Measurements from ENCODE around the gene PRR18.

DNA sequence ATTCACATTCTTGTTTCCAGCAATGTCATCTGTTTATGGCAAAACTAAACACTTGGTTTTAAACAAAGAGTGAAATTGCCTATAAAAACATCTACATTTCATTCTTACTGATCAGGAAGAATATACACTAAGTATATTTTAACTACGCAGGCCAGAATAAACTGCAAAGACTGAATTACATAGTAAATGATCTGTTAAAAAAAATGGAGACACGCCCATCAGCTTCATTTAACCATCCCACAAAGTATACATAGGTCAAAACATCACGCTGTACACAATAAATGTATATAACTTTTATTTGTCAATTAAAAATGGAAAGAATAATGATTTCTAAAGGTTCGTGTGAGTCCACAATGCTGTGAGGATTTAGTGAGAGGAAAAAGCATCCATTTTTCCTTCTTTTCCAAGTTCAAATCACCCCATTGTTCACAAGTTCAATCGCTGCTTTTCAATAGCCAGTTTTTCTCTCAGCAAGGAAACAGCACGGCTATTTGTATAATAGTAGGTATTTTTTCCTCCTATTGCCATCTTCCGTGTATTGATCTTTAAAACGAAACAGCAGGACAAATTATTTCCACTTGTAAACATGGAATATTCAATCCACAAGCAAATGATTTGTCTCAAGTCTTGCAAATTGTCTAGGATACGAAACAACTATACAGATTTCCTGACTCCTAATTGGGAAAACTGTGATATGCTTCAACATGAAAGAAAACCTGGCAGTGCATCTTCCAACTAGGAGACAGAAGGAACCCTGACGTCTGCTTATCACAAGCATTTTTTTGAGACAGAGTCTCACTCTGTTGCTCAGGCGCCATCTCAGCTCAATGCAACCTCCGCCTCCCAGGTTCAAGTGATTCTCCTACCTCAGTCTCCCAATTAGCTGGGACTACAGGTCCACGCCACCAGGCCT lies 23.6 kb upstream of the PRR18 start:
- no peak for TF ChIP-seq GATA3 (IDR thresholded peaks at IDR 0.05; ENCODE audit: low read depth, low read length)
- no peak for TF ChIP-seq GATA2 (IDR thresholded peaks at IDR 0.05; ENCODE audit: low read depth, low read length)
